GM19025 (cell line): Measurements from ENCODE around the gene CABLES1.

ENCODE experiments used
- ATAC-seq: cut with Tn5 transposase; IDR thresholded peaks from one replicate; pipeline ENCODE4 v1.9.1; 2021; ENCODE audit warnings: mild to moderate bottlenecking, low read depth, moderate library complexity; ENCODE audit not compliant: unreplicated experiment

CABLES1 gene

DNA sequence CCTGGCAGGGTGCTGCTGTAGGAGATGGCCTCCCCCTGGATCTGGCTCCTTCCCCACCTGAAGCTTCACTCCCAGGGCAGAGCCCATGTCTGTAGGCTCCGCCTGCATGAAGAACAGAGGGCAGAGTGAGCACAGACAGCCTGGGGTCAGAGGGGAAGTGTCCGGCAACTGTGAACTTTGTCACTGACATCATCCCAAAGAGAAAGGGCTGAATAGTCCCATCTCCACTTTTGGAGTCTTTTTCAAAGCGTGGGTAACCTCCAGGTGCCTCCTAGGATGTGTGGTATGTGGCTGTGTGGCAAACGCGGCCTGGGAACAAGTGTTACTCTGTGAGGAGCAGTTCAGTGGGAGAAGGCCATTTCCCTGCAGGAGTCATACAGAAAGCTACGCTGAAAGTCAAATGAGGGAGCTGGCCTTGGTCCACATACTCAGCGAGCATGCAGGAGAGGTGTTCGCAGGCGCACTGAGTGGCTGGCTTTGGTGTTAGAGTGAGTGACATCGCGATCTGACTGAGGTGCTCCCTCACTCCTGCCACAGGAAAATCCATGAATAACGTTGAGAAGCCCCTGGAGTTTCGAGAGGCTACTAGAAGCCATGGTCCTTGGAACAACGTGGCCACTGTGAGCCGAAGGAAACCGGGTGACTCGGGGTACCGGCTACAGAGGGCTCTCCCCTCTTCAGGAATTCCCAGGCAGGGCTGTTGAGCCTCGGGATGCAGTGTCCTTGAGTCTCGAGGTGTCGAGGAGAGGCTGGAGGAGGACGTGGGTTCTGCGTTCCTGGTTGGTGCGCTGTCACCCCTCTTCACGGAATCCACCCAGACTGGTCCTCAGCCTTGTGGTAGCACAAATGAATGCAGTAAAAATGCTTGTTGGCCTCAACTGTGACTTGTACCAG lies 54.7 kb downstream of the CABLES1 start:
- ATAC-seq = no peak

DNA sequence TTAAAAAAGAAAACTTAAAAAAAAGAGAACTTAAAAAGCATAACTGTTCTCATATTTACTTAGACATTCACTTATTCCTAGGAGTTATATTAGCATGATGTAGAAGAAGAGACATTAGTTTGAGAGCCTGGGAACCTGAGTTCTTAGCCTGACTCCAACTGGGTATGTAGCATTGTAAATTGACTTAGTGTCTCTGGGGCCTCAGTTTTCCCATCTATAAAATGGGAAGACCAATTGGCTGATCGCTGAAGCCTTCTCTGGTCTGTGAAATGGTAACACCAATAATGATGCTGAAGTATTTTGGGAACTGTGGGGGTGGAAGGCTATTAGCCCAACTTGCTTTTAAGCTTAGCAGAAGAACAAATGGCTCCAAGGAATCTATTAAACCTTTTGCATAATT lies 55.9 kb downstream of the CABLES1 start:
- ATAC-seq = no peak

DNA sequence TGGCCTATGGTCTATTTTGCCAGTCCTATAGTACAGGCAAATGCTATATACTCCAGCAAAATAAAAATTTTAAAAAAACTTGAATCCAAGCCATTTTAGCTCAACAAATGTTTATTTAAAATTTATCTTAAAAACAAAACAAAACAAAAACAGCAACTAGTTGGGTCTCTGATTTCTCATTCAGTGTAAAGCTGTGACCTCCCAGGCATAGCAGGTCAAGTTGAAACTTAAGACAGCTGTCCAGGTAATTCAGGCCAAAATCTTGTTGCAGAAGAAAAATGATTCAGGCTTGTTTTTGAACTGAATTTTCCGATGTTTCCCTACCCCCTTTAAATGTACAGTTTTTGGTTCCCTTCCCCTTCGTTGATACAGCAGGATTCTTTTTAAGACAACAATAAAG lies 58.5 kb downstream of the CABLES1 start:
- no peak for ATAC-seq

DNA sequence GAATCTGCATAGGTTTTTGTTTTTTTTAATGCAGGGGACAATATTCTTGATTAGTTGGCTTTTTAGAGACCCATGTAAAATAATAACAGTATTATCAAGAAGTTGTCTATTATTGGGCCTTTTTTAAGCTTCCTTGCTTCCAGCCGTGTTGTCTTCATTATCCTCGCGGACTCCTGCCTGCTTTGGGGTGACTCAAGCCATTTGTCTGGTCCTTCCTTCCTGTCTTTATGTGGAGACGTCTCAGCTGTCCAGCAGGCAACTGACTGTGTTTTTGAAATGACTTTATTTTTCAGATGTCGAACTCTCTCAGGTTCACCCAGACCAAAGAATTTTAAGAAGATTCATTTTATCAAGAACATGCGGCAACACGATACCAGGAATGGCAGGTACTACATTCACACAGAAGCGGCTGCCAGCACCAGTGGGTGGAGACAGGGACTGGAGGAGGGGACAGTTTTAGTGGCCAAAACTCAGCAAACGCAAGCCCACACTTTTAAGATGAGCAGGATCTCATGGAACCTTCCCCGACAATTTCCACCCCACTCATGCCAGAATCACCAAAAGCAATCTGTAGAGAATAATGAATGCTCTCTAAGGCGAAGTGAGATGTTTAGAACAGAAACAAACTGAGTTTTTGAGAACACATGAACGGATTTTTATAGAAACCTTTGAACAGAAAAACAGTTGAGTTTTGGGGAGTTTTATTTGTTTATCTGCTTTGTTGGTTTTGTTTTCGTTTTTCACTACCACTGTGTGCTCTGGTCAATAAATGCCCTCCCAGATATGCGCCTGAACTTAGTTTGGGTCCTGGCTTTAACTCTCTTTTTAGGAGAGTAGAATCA lies 59.1 kb downstream of the CABLES1 start:
- ATAC-seq = no peak

DNA sequence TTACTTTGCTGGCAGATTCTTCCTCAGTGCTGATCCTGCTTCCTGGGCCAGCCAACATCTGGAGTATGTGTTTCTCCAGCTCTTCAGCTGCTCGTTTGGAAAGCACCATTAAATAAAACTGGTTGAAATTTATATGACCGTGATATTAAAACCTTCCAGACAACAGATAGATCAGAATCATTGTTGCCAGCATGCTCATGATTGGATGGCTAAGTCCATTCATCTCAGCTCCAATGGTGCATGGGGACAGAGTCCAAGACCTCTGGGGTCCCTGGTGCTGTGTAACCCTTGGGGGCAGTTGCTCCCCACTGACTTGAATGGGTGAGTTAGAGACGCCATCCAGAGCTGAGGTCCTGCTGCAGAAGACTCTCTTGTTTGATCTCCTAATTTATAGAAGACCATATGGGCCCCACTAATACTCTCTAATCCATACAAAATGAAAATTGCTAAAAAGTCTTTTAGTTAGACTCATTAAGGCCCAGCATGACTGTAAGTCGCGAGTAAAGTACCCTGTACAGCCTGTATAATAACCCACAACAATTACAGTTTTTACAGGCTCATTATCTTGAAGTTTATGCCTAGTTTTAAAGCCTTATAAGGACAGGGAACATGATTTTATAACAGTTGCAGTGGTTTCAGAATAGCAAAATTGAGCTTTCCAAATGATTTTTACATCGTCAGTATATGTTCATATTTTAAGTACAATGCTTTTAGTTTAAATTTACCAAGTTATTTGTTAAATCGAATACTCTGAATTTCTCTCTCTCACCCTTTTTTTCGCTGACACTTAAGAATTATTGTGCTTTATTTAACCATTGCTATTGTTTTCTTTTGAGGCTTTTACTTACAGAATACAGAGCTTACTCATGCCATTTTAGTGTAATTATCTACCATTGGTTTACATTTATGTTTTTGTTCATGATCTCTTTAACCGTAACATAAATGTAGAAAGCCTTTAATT lies 60.0 kb downstream of the CABLES1 start:
- no peak for ATAC-seq

DNA sequence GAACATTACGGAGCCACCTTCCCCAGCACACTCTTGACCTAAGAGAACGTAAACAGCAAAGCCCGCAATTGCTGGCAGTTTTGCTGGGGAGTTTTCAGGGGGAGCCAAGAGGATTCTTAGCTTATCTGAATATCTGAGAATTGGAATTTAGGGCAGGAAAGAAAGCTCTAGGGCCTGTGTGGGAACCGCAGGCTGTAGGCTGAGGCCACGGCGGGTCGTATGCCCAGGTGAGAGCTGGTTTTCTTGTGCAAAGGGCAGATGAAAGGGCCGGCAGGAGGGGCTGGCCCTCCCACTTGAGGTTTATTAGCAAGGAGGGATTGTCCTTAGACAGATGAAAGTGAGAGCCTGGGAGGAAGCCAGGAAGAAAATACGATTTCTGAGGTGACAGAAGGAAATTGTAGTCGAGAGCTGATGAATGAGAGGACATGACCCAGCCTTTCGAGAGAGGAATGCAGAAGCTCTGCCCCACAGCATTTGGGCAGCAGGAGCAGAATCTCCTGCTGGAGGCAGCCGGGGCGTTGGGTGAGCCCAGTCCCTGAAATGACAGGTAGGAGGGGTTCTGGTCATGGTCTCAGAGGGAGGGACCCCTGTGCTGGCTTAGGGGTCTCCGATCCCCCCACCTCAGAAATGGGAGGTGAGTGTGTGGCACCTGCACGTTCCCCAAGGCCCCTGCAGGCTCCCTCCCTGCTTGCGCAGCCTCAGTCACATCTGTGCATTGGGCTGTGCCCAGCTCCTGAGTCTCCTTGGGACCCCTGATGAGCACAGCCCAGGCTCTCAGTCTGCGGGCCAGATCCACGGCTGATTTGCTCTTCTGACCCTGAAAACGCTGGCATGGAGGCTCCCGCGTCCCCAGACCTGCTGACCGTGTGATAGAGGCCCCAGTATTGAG lies 61.1 kb downstream of the CABLES1 start:
- ATAC-seq = no peak

DNA sequence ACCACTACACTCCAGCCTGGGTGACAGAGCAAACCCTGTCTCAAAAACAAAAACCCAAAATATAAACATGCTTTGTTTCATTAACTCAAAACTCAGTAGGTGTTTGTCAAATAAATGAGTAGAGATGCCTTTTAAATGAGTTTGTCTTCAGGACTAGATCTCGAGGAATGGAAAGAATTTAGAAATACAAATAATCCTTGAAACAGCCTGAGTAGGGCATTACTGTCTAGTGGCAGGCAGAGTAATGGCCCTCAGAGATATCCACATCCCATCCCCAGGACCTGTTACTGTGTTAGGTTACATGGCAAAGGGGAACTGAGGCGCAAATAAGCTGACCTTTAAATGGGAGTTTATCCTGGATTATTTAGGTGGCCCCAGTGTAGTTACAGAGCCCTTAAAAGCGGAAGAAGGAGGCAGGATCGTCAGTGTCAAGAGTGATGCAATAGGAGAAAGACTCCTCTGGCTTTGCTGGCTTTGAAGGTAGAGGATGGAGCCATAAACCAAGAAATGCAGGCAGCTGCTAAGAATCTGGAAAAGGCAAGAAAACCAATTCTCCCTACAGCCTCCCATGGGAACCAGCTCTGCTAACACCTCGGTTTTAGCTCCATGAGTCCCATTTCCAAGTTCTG lies 63.0 kb downstream of the CABLES1 start:
- no peak for ATAC-seq

DNA sequence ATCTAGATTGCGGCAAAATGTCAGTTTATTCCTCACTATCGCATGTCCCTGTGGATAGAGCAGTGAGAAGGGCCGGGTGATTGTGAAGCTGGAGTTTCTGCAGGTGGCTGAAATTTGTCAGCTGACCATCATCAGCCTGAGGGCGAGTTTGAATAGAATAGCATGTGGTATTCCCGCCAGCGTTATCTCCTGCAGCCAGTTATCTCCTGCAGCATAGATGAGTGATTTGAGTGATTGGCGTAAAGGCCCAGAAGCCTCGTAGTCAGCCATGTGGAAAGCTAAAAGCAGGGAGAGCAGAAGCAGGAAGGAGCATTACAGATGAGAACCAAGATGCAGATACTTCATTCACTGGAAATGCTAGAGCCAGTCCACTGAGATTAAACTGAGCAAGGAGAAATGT lies 65.5 kb downstream of the CABLES1 start:
- no peak for ATAC-seq

DNA sequence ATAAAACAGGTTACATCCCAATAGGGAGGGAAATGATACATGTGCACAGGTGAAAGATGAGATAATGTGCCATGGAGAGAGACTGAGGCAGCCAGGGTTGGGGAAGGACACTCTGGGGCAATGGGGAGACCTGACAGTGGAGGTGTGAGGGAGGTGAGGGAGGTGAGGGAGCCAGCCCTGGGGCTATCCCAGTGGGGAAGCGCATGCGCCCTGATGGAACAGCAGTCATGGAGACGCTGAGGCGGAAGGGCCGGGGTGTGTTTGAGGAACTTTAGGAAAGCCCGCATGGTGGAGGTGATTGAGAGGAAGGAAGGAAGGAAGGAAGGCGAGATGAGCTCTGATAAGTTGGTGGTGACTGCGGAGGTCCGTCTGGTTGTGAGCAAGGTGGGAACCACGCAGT lies 66.5 kb downstream of the CABLES1 start:
- no peak for ATAC-seq

DNA sequence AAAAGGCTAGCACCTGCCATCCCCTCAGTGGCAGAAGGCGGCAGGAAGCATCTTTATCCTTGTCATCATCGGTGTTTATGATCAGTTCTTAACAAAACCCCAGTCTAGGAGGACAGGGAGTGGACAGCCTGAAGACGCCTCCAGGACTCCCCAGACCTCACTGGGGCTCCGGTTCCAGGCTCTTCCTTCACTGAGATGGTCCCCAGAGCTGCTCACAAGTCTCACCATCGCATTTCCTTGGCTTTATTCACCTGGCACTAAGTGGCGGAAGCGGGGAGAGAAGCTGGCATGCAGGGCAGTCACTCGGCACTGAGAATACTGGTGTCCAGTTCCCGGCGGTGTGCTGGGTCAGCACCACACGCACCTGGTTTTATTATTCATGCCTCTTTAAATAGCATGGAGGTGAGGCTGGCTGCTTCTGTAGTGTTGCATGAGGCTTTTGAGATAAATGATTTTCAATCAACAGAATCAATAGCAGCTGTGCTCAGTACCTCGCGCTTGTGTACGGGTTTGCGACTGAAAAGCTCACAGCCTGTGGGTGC lies 68.7 kb downstream of the CABLES1 start:
- ATAC-seq = no peak

DNA sequence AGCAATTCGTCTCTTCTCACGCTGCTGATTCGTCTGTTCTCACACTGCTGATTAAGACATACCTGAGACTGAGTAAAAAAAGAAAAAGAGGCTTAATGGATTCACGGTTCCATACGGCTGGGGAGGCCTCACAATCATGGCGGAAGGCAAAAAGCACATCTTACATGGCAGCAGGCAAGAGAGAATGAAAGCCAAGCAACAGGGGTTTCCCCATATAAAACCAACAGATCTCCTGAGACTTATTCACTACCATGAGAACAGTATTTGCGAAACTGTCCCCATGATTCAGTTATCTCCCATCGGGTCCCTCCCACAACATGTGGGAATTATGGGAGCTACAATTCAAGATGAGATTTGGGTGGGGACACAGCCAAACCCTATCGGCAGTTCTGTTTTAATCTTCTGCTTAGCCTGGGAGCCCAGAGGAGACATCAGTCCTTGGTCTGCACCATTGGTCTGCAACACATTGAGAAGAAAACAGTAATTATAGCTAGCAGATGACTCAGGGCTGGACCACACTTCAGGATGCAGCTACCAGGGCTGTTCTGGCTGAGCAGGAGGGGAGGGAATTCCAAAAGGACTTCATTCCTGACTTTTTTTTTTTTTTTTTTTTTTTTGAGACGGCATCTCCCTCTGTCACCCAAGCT lies 69.4 kb downstream of the CABLES1 start:
- ATAC-seq = no peak

DNA sequence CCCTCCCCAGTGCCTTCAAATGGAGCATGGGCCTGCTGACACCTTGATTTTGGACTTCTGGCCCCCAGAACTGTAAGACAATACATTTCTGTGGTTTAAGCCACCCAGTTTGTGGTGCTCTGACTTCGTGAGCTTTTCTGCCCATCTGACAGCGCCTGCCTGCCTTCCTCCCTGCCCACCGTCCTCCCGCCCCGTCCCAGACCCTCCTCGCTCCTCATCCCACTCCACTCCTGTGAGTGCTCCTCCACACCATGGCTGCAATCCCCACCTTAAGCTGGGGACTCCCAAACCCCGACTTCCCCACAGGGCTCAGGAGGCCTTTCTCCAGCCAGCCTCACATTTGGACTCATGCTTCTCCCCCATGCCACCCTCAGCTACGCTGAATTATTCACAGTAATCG lies 70.7 kb downstream of the CABLES1 start:
- ATAC-seq = no peak

DNA sequence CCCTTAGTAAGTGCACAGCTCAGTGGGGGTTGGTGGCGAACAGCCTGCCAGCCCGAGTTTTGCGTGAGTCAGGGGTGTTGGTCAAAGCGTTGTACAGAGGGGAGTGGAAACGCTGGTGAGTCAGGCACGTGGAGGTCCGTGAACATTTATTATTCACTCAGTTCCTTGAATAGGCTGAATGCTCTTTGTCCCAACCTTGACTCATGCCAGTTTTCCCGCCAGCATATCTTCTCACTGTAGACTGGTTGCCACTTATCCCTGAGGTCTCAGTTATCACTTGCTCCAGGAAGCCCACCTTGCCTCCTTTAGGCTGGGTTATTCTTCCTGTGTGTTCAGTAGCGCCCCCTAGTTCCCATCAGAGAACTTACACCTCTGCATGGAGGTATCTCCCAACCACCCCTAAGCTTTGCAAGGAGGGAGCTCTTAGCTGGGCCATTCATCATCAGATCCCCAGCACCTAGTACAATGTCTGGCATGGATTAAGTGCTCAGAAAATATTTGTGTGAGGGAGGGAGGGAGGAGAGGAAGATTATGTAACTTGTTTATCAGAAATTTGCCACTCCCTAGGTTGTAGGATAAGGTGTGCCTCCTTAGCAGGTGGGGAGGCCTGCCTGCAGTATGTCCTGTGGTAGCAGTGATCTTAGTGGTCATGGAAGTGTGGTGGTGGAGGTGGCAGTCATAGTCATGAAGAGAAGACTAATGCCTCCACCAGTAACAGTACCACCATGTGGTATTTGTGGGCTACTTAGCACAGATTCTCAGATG lies 72.1 kb downstream of the CABLES1 start:
- no peak for ATAC-seq

DNA sequence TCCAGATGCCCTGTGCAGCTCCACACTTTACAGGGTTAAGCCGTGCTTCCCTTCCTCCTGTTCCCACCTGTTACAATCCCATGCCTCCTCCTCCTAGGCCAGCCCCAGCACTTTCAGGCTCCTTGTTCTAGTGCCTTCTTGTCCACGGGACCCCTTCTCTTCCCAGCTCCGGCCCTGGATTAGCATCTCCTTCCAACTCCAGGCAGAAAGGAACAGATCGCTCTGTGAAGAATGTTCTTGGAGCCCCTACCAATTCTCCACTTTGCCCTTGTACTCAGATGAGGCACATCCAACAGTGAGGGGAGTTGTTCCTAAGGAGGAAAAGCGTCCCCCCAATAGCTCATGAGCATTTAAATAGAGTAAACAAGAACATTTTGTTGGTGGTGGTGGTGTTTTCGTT lies 72.7 kb downstream of the CABLES1 start:
- no peak for ATAC-seq

DNA sequence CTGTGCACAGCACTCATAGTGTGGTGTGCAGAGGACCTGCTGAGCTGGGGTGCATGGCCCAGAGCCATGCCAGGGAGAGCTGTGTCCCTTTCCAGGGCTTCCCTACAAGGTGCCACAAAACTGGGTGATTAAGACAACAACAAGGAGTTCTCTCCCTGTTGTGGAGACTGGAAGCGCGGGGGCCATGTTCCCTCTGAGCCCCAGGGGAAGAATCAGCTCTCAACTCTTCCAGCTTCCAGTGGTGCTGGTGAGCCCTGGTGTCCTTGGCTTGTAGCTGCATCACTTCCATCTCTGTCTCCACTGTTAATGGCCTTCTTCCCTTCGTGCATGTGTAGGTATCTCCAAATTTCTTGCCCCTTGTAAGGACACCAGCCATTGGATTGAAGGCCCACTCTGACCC lies 73.3 kb downstream of the CABLES1 start:
- ATAC-seq = no peak

DNA sequence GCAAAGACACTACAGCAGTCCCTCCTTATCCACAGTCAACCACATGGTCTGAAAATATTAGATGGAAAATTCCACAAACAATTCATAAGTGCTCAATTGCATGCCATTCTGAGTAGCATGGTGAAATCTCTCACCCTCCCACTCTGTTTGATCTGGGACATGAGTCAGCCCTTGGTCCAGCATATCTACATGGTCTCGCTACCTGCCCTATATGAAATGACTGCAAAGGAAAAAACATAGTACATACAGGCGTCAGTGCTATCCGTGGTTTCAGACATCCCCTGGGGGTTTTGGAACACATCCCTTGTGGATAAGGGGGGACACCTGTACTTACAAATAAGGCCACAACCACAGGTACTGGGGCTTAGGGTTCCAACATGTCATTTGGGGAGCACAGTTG lies 73.7 kb downstream of the CABLES1 start:
- ATAC-seq = no peak

DNA sequence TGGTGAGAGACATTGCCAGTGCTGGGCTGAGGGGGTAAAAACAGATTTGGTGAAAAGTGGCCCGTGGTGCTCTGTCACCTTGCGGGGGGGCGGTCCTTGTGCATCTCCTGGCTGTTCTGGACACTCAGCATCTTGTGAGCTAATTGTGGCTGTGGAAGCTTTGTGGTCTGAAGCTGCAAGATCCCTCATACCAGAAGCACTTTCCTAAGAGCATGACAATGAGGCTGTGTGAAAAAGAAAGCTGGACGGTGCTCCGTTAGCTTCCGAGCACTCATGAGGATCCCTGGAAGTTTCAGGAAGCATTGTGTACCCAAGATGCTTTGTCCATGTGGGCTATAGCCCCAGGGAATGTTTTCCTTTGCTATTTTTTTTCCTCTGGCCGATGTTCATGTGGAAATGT lies 74.5 kb downstream of the CABLES1 start:
- ATAC-seq = no peak

DNA sequence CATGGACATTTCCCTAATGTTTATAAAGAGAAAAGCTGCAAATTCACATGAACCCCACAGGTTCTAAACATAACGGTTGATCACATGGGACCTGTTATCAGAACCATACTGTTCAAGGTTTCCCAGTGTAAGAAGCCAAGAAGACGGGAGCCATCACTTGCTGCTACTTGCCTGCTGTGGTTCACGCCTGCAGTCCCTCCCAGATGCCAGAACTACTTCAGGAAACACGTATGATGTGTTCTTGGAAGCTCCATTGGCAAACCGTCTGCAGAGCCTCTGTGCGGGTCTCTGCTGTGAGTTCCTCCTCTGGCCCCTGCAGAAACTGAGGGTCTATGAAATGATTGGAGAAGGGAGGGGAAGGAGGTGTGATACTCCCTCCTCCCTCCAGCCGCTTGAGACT lies 75.2 kb downstream of the CABLES1 start:
- no peak for ATAC-seq
